Heart left ventricle (tissue), 16 donors: ENCODE results near the gene SPI1. TPM values are rescaled to one million over a fixed set of nuclear protein-coding genes. Genes with fewer than 3 reads are reported as not detected.

Experiments used
- ATAC-seq, 4 donors: fragments of 200-7000 bp; cut with Tn5 transposase; one replicate each; pipeline ENCODE4 v1.9.1; 2020 to 2022; ENCODE audit warnings: moderate library complexity in 4 of 4, mild to moderate bottlenecking in 3 of 4, moderate number of reproducible peaks in 1 of 4
- DNase-seq, 5 donors: peaks; one replicate each; pipeline ENCODE4 v3.0.0-alpha.2; 2020
- H3K27ac ChIP-seq, 12 donors: fragments of 200-600 bp; sonication (generic) in 4 of 12; one replicate each; pipeline versions ENCODE4 v1.5.0 to v1.8.0; 2016 to 2022; ENCODE audit warnings: mild to moderate bottlenecking in 2 of 12
- H3K27me3 ChIP-seq, 9 donors: fragments of 200-600 bp; sonication (generic) in 2 of 9; one replicate each; pipeline versions ENCODE4 v1.5.1 to v1.8.0; 2016 to 2022; ENCODE audit warnings: mild to moderate bottlenecking in 3 of 9
- H3K36me3 ChIP-seq, 9 donors: fragments of 200-600 bp; sonication (generic) in 2 of 9; one replicate each; pipeline versions ENCODE4 v1.5.0 to v1.8.0; 2018 to 2022; ENCODE audit warnings: mild to moderate bottlenecking in 2 of 9
- H3K4me1 ChIP-seq, 12 donors: fragments of 200-600 bp; sonication (generic) in 4 of 12; one replicate each; pipeline versions ENCODE4 v1.5.0 to v1.8.0; 2016 to 2022; ENCODE audit warnings: mild to moderate bottlenecking in 3 of 12
- H3K4me3 ChIP-seq, 12 donors: fragments of 200-600 bp; sonication (generic) in 4 of 12; one replicate each; pipeline versions ENCODE4 v1.5.0 to v1.8.0; 2017 to 2022; ENCODE audit warnings: mild to moderate bottlenecking in 9 of 12, moderate library complexity in 4 of 12
- H3K9me3 ChIP-seq, 12 donors: fragments of 200-600 bp; sonication (generic) in 4 of 12; one replicate each; pipeline versions ENCODE4 v1.5.0 to v1.8.0; 2016 to 2022; ENCODE audit warnings: mild to moderate bottlenecking in 1 of 12
- POLR2A ChIP-seq, 2 donors: fragments of 450-650 bp; IDR thresholded peaks; one replicate each; pipeline ENCODE4 v1.6.1; 2017; ENCODE audit warnings: antibody characterized with exemption in 2 of 2, mild to moderate bottlenecking in 2 of 2, moderate library complexity in 2 of 2
- WGBS, 4 donors: extraction: QIAGEN DNeasy Blood & Tissue Kit in 2 of 4; methylation state at CpG; one replicate each; pipeline versions ENCODE4 v1.1.5 to v1.1.7; 2013 to 2018; 5-methylcytosine and 5-hydroxymethylcytosine counted together
- intact Hi-C, 10 donors: fragments of 100-400 bp; cut with DNase I; formaldehyde crosslinking; loops; one replicate each; pipeline versions ENCODE4 v1.11.1 to v1.14.2; 2022
- polyA plus RNA-seq, 2 donors: library from polyadenylated mRNA; stranded (reverse); fragments of 200-250 nt; gene quantifications; one replicate each; pipeline ENCODE4 v1.2.3, GENCODE V29; 2013
- total RNA-seq, 9 donors: library from RNA; depleted of rRNA in 2 of 9; stranded (reverse); fragments of >200 nt in 2 of 9; fragmentation: NEBNext Ultra II Directional in 3 of 9; extraction: Animal tissue kit (Norgen Biotek cat#: 25700) in 3 of 9; gene quantifications; one replicate each; pipeline versions ENCODE4 v1.1.0 to v1.2.4, GENCODE V29; 2016 to 2023
- TF ChIP-seq, protein P1 (sequence below), 12 donors: fragments of 200-600 bp; sonication (generic) in 4 of 12; IDR thresholded peaks; one replicate each; pipeline versions ENCODE4 v1.5.0 to v1.8.0; 2018 to 2022; ENCODE audit warnings: antibody characterized with exemption in 12 of 12, mild to moderate bottlenecking in 5 of 12
- donor health status: ischemic (EF 13 %, LVEDD 7.1; RV severe dilation, severe dysfunction).
- donor health status: healthy with polysubstance abuse.
- donor health status: DM: no; HTN: yes; CAD: no.
- donor health status: DM: no; HTN: no; CAD: no.
- donor health status: ischemic (EF 25% LVEDD 6.9; RV normal size, moderate dysfunction).
- donor health status: ischemic (EF 25% LVEDD 5.7; RV mildly dilated, moderate dysfunction).
- donor health status: healthy.
- donor health status: DM: yes; HTN: yes; CAD: no.
- donor health status: ischemic (EF 35%, LVEDD 5.7; RV mildly dilated, moderate dysfunction).
- donor health status: nonischemic (EF 11% LVEDD 7.7; RV severe dilation, severe dysfunction).
- donor health status: DM: yes; HTN: yes; CAD: no.
- donor health status: PGD.
- donor health status: ischemic (EF 29% LVEDD 5.4; RV normal size, mild dysfunction).
- donor health status: nonischemic (EF 23%, LVEDD 6.1; RV moderate dilation, normal function).

Gene SPI1
- total and polyA plus RNA-seq, 11 donors, result 2.8 to 78.9 (median 8.1) TPM

DNA sequence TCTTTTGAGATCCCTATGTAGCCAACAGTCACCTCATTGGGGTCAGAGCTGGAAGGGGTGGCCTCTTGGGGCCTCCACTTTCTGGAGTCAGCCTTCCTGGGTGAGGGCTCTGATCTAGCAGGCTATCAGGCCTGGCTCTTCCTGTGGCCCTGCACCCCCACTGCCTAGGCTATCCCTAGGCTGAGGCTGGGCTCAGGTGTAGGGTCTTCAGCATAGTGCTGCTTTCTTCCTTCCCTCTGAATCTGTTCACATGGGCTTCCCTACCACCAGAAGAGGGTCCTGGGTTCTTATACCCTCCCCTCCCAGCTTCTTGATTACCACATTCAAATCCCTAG is 456 bp upstream of the SPI1 start:
- Histone ChIP-seq H3K4me3 (peak overlapping the region in 2 of 12 donors; percentile 50 to 70), H3K27ac (peak overlapping the region in 6 of 12 donors; percentile 24 to 96 (median 67)), H3K27me3 (no peaks in the 10 kb centered on the region), H3K4me1 (peaks cover 0 to 32% (median 0%) of the 10 kb centered on the region in 12 donors), H3K9me3 (no peaks in the 10 kb centered on the region), H3K36me3 (peaks cover 0 to 7% (median 0%) of the 10 kb centered on the region in 9 donors)
- intact Hi-C loops, result loop anchor here in 6 of 10 donors (5.0 to 10.0 kb wide), 4 partner anchors 73 to 476 kb away; no protein-coding TSS in a partner anchor
- DNase-seq (no peak), ATAC-seq (no peak)
- no peak for TF ChIP-seq POLR2A (IDR thresholded peaks at IDR 0.05)
- TF ChIP-seq, protein P1, sequence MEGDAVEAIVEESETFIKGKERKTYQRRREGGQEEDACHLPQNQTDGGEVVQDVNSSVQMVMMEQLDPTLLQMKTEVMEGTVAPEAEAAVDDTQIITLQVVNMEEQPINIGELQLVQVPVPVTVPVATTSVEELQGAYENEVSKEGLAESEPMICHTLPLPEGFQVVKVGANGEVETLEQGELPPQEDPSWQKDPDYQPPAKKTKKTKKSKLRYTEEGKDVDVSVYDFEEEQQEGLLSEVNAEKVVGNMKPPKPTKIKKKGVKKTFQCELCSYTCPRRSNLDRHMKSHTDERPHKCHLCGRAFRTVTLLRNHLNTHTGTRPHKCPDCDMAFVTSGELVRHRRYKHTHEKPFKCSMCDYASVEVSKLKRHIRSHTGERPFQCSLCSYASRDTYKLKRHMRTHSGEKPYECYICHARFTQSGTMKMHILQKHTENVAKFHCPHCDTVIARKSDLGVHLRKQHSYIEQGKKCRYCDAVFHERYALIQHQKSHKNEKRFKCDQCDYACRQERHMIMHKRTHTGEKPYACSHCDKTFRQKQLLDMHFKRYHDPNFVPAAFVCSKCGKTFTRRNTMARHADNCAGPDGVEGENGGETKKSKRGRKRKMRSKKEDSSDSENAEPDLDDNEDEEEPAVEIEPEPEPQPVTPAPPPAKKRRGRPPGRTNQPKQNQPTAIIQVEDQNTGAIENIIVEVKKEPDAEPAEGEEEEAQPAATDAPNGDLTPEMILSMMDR (IDR thresholded peaks at IDR 0.05), result no peak

DNA sequence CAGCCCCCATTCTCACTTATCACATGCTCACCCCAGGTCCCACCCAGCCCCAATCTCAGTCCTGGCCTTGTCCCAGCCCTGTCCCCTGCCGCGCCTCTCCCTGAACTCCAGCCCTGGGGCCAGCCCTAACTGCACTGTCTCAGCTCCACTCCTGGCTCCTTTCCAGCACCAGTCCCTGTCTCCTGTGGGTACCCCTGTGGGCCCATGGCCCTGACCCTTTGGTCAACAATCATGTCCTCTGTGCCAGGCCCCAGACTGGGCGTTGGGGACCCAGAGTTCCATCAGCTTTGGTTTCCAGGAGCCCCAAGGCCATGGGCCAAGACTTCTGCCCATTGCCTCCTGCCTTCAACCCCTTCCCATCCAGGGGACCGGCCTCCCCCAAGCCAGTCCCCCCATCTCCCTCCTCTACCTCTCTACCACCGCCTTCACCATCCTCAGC is 757 bp downstream of the SPI1 start:
- H3K27me3 ChIP-seq, result no peaks in the 10 kb centered on the region
- peaks cover 0 to 18% (median 0%) of the 10 kb centered on the region in 9 donors for H3K36me3 ChIP-seq
- peak overlapping the region in 9 of 12 donors; percentile 26 to 70 (median 42) for H3K4me3 ChIP-seq
- no peak for TF ChIP-seq POLR2A (IDR thresholded peaks at IDR 0.05)
- TF ChIP-seq, protein P1 (IDR thresholded peaks at IDR 0.05), result no peak
- peaks cover 0 to 24% (median 0%) of the 10 kb centered on the region in 12 donors for H3K4me1 ChIP-seq
- H3K9me3 ChIP-seq, result no peaks in the 10 kb centered on the region
- intact Hi-C loops, result loop anchor here in 6 of 10 donors (5.0 to 10.0 kb wide), 4 partner anchors 75 to 477 kb away; no protein-coding TSS in a partner anchor
- H3K27ac ChIP-seq, result peak overlapping the region in 11 of 12 donors; percentile 20 to 96 (median 52)
- peak in 2 of 4 donors; percentile 15 to 36 for ATAC-seq
- DNase-seq, result peak in 2 of 5 donors; percentile 31 to 47
- 75 to 85% (median 82%) methylated on average over 5 of the region's 5 CpGs for WGBS, 4 donors

DNA sequence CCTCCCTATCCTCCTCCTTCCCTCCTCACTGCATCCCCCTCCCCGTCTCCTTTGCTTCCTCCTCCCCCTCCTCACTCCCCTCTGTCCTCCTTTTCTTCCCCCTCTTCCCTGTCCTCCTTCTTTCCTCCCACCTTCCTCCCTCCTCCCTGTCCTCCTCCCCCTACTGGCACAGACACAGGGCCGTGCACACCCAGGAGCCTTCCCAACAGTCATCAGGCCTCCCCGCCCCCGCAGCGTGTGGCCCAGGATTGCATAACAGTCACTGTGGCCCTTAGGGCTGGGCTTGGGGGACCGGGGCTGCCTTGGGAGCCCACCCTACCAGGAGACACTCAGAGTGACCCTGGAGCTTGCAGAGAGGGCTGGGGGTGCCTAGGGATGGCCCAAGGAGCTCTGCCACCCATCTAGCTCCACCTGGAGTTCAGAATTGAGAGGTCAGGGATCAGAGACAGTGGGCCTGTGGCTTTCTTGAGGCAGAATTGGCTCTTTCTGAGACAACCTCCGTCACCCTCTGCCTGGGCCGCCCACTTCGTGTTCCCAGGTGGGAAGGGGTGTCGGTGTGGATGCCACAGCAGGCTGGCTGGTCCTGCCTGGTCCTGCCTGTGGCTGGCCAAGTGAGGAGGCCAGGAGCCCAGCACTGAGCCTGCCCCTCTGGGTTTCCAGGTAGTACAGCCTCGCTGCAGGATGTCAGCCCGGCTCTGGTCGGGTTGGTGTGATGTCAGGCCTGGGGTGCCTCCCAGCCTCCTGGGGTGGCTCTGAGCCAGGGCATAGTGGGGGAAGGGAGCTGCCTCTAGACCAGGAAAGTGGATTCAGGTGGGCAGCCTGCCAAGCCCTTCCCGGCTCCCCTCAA is 1.6 kb downstream of the SPI1 start:
- ATAC-seq (peak in 3 of 4 donors; percentile 32 to 56 (median 53)), DNase-seq (peak in 3 of 5 donors; percentile 52 to 84 (median 79))
- peak overlapping the region in 9 of 12 donors; percentile 11 to 96 (median 46) for H3K27ac ChIP-seq
- no peaks in the 10 kb centered on the region for H3K9me3 ChIP-seq
- TF ChIP-seq POLR2A (IDR thresholded peaks at IDR 0.05), result no peak
- TF ChIP-seq, protein P1 (IDR thresholded peaks at IDR 0.05), result no peak
- peaks cover 0 to 23% (median 0%) of the 10 kb centered on the region in 9 donors for H3K36me3 ChIP-seq
- H3K4me1 ChIP-seq, result peaks cover 0 to 21% (median 0%) of the 10 kb centered on the region in 12 donors
- H3K4me3 ChIP-seq, result peak overlapping the region in 9 of 12 donors; percentile 26 to 70 (median 42)
- intact Hi-C loops, result loop anchor here in 6 of 10 donors (5.0 to 10.0 kb wide), 4 partner anchors 76 to 478 kb away; no protein-coding TSS in a partner anchor
- H3K27me3 ChIP-seq, result no peaks in the 10 kb centered on the region
- 66 to 79% (median 74%) methylated on average over 9 to 14 of the region's 14 CpGs for WGBS, 4 donors

DNA sequence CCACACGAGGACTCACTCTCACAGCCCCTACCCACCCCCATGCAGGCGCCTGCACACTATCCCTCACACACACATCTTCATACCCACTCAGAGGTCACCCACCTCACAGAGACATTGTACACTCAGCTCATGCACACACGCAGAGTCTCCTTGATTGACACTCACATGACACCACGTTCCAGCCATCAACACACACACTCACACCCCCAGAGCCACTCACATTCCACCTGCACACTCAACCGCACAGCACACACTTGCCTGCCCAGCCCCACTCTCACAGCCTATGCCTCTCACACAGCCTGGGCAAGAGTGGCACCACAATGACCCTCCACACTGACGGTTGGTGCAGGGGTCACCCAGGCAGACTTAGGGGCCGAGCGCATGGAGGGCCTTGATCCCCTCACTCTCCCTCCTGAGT is 2.2 kb downstream of the SPI1 start:
- 80 to 87% (median 83%) methylated on average over 8 of the region's 8 CpGs for WGBS, 4 donors
- no peak for DNase-seq
- Histone ChIP-seq H3K4me3 (peak overlapping the region in 9 of 12 donors; percentile 14 to 70 (median 42)), H3K36me3 (peaks cover 0 to 29% (median 0%) of the 10 kb centered on the region in 9 donors), H3K4me1 (peaks cover 0 to 21% (median 0%) of the 10 kb centered on the region in 12 donors), H3K27me3 (no peaks in the 10 kb centered on the region), H3K9me3 (no peaks in the 10 kb centered on the region), H3K27ac (peak overlapping the region in 2 of 12 donors; percentile 8 to 96)
- no peak for ATAC-seq
- intact Hi-C loops, result loop anchor here in 6 of 10 donors (5.0 to 10.0 kb wide), 4 partner anchors 76 to 479 kb away; no protein-coding TSS in a partner anchor
- TF ChIP-seq, protein P1 (IDR thresholded peaks at IDR 0.05), result no peak
- TF ChIP-seq POLR2A (IDR thresholded peaks at IDR 0.05), result no peak
